ENCODE measurements around the gene EZR. TPM values are rescaled to one million over a fixed set of nuclear protein-coding genes. Genes with fewer than 3 reads are reported as not detected.

EZR gene
- total and polyA plus RNA-seq, 7 donors = 19.1 to 61.7 (median 30.9) TPM

DNA sequence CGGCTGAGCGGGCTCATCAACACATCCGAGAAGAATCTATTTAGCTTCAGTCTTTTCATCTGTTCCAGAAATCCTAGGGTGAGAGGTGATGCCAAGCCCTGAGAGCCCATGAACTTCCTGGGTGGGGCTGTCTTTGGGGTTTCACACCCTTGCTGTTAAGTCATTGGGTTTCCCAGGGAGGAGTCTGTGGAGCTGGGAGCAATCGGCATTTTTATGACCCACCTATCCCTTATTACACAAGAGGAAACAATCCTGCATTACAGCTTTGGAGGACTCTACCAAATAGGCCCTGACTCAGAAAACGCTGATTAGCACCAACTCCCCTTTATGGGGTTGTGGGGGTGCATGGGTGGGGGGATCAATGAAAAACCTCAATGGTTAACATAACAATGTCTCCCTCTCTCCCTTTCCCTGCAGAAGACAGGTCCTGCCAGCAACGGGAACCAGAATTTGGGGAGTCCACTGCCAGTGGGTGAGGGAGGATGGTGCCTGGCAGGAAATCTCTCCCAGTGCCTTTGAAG lies 46.3 kb downstream of the EZR start:
- H3K36me3 ChIP-seq (ENCODE audit: insufficient read depth in 1 of 2, low read depth in 1 of 2) = peaks cover 3 to 69% of the 10 kb centered on the region in 2 donors
- intact Hi-C loops (cut with DNase I) = no loop called here
- no peaks in the 10 kb centered on the region for H3K9me3 ChIP-seq
- H3K4me1 ChIP-seq = no peaks in the 10 kb centered on the region
- no peaks in the 10 kb centered on the region for H3K27me3 ChIP-seq (ENCODE audit: insufficient read depth in 3 of 3, low read length in 2 of 3)
- TF ChIP-seq, protein P1, sequence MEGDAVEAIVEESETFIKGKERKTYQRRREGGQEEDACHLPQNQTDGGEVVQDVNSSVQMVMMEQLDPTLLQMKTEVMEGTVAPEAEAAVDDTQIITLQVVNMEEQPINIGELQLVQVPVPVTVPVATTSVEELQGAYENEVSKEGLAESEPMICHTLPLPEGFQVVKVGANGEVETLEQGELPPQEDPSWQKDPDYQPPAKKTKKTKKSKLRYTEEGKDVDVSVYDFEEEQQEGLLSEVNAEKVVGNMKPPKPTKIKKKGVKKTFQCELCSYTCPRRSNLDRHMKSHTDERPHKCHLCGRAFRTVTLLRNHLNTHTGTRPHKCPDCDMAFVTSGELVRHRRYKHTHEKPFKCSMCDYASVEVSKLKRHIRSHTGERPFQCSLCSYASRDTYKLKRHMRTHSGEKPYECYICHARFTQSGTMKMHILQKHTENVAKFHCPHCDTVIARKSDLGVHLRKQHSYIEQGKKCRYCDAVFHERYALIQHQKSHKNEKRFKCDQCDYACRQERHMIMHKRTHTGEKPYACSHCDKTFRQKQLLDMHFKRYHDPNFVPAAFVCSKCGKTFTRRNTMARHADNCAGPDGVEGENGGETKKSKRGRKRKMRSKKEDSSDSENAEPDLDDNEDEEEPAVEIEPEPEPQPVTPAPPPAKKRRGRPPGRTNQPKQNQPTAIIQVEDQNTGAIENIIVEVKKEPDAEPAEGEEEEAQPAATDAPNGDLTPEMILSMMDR (IDR thresholded peaks at IDR 0.05) = no peak
- ATAC-seq (peak in 1 of 4 donors; percentile 31), DNase-seq (no peak)
- no peak overlapping the region for H3K27ac ChIP-seq
- H3K4me3 ChIP-seq = no peak overlapping the region
- WGBS, 3 donors = 67 to 78% (median 68%) methylated on average over 6 of the region's 6 CpGs

DNA sequence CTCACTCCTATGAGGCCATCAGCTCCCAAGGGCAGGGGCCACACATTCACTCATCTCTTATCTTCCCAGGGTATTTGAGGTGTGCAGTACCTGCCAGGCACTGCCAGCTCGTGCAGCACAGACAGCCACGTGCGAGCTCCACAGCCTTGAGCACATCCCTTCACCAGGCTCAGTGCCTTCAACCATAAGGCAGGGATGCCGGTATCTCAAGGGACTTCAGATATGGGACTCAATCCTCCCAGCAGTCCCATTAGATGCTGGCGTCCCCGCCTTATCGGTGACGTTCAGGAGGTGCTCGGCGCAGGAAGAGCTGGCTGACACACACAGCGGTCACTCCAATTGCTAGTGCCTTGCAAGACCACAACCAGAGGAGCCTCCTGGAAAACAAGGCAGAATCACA lies 47.0 kb downstream of the EZR start:
- Histone ChIP-seq H3K27me3 (ENCODE audit: insufficient read depth in 3 of 3, low read length in 2 of 3) (no peaks in the 10 kb centered on the region), H3K9me3 (no peaks in the 10 kb centered on the region), H3K36me3 (ENCODE audit: insufficient read depth in 1 of 2, low read depth in 1 of 2) (peaks cover 3 to 77% of the 10 kb centered on the region in 2 donors), H3K27ac (no peak overlapping the region), H3K4me1 (no peaks in the 10 kb centered on the region), H3K4me3 (no peak overlapping the region)
- ATAC-seq = no peak
- DNase-seq = no peak
- 83 to 95% (median 89%) methylated on average over 11 of the region's 11 CpGs for WGBS, 3 donors
- TF ChIP-seq, protein P1 (IDR thresholded peaks at IDR 0.05) = no peak
- intact Hi-C loops (cut with DNase I) = no loop called here

DNA sequence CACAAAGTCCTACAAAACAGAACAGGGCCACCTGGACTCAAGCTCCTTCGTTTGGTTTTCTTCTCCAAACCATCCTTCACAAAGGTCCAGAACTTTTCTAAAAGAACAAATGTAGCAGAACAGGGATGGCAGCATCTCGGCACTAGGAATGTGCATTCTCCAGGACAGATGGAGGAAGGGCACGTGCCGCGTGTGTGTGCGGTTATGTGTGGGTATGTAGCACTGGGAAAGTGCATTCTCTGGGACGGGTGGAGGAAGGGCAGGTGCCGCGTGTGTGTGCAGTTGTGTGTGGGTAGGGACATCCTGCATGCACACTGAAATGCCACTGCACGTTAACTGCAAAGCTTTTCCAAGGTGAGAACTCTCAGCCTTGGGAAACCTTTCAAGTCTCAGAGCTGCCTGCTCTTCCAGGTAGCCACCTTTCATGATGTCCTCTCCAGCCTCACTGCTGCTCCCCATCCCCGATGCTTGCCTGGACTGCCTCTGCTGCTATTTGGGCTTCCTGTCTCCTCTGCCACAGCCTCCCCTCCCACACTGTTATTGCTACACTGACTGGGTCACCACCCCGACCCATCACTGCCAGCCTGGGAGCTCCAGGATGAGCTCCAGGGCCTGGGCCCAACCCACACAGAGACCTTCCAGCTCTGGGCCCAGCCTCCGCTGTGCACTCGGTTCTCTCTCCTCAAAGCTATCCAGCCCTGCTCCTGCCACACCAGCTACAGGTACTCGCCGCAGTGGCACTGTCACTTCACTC lies 47.6 kb downstream of the EZR start:
- TF ChIP-seq, protein P1 (IDR thresholded peaks at IDR 0.05) = no peak
- Histone ChIP-seq H3K9me3 (no peaks in the 10 kb centered on the region), H3K27ac (no peak overlapping the region), H3K4me3 (no peak overlapping the region), H3K27me3 (ENCODE audit: insufficient read depth in 3 of 3, low read length in 2 of 3) (no peaks in the 10 kb centered on the region), H3K36me3 (ENCODE audit: insufficient read depth in 1 of 2, low read depth in 1 of 2) (peaks cover 3 to 80% of the 10 kb centered on the region in 2 donors), H3K4me1 (no peaks in the 10 kb centered on the region)
- no peak for DNase-seq
- peak in 1 of 4 donors; percentile 5 for ATAC-seq
- 90 to 93% (median 92%) methylated on average over 16 of the region's 16 CpGs for WGBS, 3 donors
- intact Hi-C loops (cut with DNase I) = no loop called here

DNA sequence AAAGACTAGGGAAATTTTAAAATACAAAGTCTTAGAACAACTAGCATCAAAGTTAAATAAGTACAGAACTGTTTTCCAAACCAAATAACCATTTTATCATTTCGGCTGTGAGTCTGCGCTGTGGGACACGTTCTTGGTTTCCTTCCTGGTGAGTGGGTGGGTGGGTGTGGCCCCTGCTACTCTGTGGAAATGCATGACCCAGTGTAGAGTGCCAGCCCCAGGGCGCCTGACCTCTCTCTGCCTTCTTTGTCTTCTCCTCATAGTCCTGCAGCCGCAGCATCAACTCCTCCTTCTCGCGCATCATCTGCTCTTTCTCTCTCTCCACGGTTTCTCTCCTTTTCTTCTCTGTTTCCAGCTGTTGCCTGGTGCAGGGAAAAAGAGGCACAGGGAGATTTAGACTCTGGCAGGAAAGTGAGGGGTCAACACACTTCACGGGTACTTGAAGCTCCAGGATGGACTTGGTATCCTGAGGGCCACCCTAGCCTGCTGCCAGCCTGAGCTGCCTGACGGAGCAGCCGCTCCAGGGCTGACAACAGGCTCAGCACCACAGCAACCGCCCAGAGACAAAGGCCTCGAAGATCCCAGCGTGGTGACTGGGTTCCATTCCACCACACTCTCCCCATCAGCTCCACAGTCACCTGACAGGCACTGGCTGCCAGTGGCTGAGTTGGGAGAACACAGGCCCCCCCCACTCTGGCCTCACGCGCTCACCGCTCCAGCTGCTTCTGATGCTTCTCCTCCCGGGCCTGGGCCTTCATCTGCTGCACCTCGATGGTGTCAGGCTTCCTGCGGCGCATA lies 48.4 kb downstream of the EZR start:
- Histone ChIP-seq H3K4me3 (no peak overlapping the region), H3K36me3 (ENCODE audit: insufficient read depth in 1 of 2, low read depth in 1 of 2) (peaks cover 3 to 80% of the 10 kb centered on the region in 2 donors), H3K27me3 (ENCODE audit: insufficient read depth in 3 of 3, low read length in 2 of 3) (no peaks in the 10 kb centered on the region), H3K27ac (no peak overlapping the region), H3K4me1 (no peaks in the 10 kb centered on the region), H3K9me3 (no peaks in the 10 kb centered on the region)
- no peak for ATAC-seq
- TF ChIP-seq, protein P1 (IDR thresholded peaks at IDR 0.05) = no peak
- 65 to 74% (median 66%) methylated on average over 21 of the region's 21 CpGs for WGBS, 3 donors
- intact Hi-C loops (cut with DNase I) = no loop called here
- no peak for DNase-seq

Data from psoas muscle (tissue), 8 donors.